ENCODE measurements around the gene STRN4.

STRN4 gene

GRCh38 chr19:46704379-46705076 lies 41.7 kb downstream of the STRN4 start:
- peak; percentile 26 for DNase-seq

GRCh38 chr19:46700704-46701103 lies 45.5 kb downstream of the STRN4 start:
- DNase-seq, result no peak

GRCh38 chr19:46698395-46699321 lies 47.6 kb downstream of the STRN4 start:
- DNase-seq, result no peak

GRCh38 chr19:46697204-46697960 lies 48.9 kb downstream of the STRN4 start:
- peak; percentile 73 for DNase-seq

- DNase-seq, result no peak
Measured at GRCh38 chr19:46696866-46697203, 49.4 kb downstream of the STRN4 start.

GRCh38 chr19:46696052-46696451 lies 50.2 kb downstream of the STRN4 start:
- no peak for DNase-seq

- DNase-seq, result no peak
Measured at GRCh38 chr19:46693760-46694159, 52.5 kb downstream of the STRN4 start.

GRCh38 chr19:46692918-46693722 lies 53.1 kb downstream of the STRN4 start:
- DNase-seq, result no peak

GRCh38 chr19:46691948-46692347 lies 54.3 kb downstream of the STRN4 start:
- DNase-seq, result no peak

GRCh38 chr19:46691104-46691503 lies 55.1 kb downstream of the STRN4 start:
- DNase-seq, result no peak

GRCh38 chr19:46689358-46689757 lies 56.9 kb downstream of the STRN4 start:
- DNase-seq, result no peak

- DNase-seq, result no peak
Measured at GRCh38 chr19:46687438-46688145, 58.7 kb downstream of the STRN4 start.

- no peak for DNase-seq
Measured at GRCh38 chr19:46685189-46685588, 61.1 kb downstream of the STRN4 start.

GRCh38 chr19:46678110-46678732 lies 68.0 kb downstream of the STRN4 start:
- DNase-seq, result no peak

- no peak for DNase-seq
Measured at GRCh38 chr19:46674416-46675178, 71.7 kb downstream of the STRN4 start.

- DNase-seq, result peak; percentile 58
Measured at GRCh38 chr19:46670813-46671212, 75.4 kb downstream of the STRN4 start.
